H9 (cell line): ENCODE data around the gene NAA10. TPM values are rescaled to one million over a fixed set of nuclear protein-coding genes. Genes with fewer than 3 reads are reported as not detected.

Source experiments
- DNase-seq: peaks from one replicate; pipeline ENCODE4 v3.0.0-alpha.2; 2017
- H2AFZ ChIP-seq: one replicate; pipeline ENCODE4 v1.6.1; 2013; ENCODE audit warnings: mild to moderate bottlenecking, low read length, control low read depth, moderate library complexity
- H2AK5ac ChIP-seq: 2 replicates; pipeline ENCODE4 v1.6.1; 2013; ENCODE audit warnings: low read length, control low read depth, mixed read lengths; ENCODE audit not compliant: insufficient read length
- H2BK120ac ChIP-seq: one replicate; pipeline ENCODE4 v1.6.1; 2013; ENCODE audit warnings: low read depth, mild to moderate bottlenecking, low read length, control low read depth, inconsistent platforms; ENCODE audit not compliant: poor library complexity, severe bottlenecking
- H2BK12ac ChIP-seq: 2 replicates; pipeline ENCODE4 v1.6.1; 2013; ENCODE audit warnings: low read length, control low read depth, mixed read lengths, low read depth; ENCODE audit not compliant: insufficient read length
- H2BK15ac ChIP-seq: 2 replicates; pipeline ENCODE4 v1.6.1; 2013; ENCODE audit warnings: low read depth, low read length, control low read depth
- H2BK20ac ChIP-seq: one replicate; pipeline ENCODE4 v1.6.1; 2013; ENCODE audit warnings: low read depth, mild to moderate bottlenecking, low read length, control low read depth, inconsistent platforms; ENCODE audit not compliant: poor library complexity, severe bottlenecking
- H2BK5ac ChIP-seq: 2 replicates; pipeline ENCODE4 v1.6.1; 2013; ENCODE audit warnings: low read length, control low read depth, mixed read lengths; ENCODE audit not compliant: insufficient read length
- H3K14ac ChIP-seq: 2 replicates; pipeline ENCODE4 v1.6.1; 2013; ENCODE audit warnings: low read length, control low read depth; ENCODE audit not compliant: insufficient read depth
- H3K18ac ChIP-seq: 2 replicates; pipeline ENCODE4 v1.6.1; 2013; ENCODE audit warnings: low read depth, mild to moderate bottlenecking, mixed read lengths, low read length, control low read depth; ENCODE audit not compliant: insufficient read length
- H3K23ac ChIP-seq: 2 replicates; pipeline ENCODE4 v1.6.1; 2013; ENCODE audit warnings: low read length, control low read depth, mixed read lengths, low read depth; ENCODE audit not compliant: insufficient read length
- H3K23me2 ChIP-seq: 2 replicates; pipeline ENCODE4 v1.6.1; 2013; ENCODE audit warnings: low read depth, mild to moderate bottlenecking, mixed read lengths, low read length, control low read depth; ENCODE audit not compliant: insufficient read length, poor library complexity, severe bottlenecking
- H3K27ac ChIP-seq: 2 replicates; pipeline ENCODE4 v1.5.1; 2013; ENCODE audit warnings: low read length, control low read depth, mixed read lengths, low read depth; ENCODE audit not compliant: insufficient read length
- H3K27me3 ChIP-seq: 2 replicates; pipeline ENCODE4 v1.6.1; 2013; ENCODE audit warnings: low read length, control low read depth, inconsistent platforms; ENCODE audit not compliant: insufficient read depth
- H3K4ac ChIP-seq: 2 replicates; pipeline ENCODE4 v1.6.1; 2013; ENCODE audit warnings: low read depth, mild to moderate bottlenecking, control low read depth, inconsistent platforms, low read length, moderate library complexity
- H3K4me1 ChIP-seq: 2 replicates; pipeline ENCODE4 v1.6.1; 2013; ENCODE audit warnings: low read length, control low read depth, inconsistent platforms; ENCODE audit not compliant: insufficient read depth
- H3K4me2 ChIP-seq: 2 replicates; pipeline ENCODE4 v1.6.1; 2013; ENCODE audit warnings: low read length, control low read depth, mixed read lengths; ENCODE audit not compliant: insufficient read length, insufficient read depth
- H3K56ac ChIP-seq: 2 replicates; pipeline ENCODE4 v1.6.1; 2013; ENCODE audit warnings: low read depth, mild to moderate bottlenecking, mixed read lengths, low read length, control low read depth; ENCODE audit not compliant: insufficient read length
- H3K79me1 ChIP-seq: 2 replicates; pipeline ENCODE4 v1.6.1; 2013; ENCODE audit warnings: low read depth, mild to moderate bottlenecking, moderate library complexity, low read length, control low read depth, inconsistent platforms; ENCODE audit not compliant: insufficient read depth, poor library complexity, severe bottlenecking
- H3K79me2 ChIP-seq: 2 replicates; pipeline ENCODE4 v1.6.1; 2013; ENCODE audit warnings: low read length, control low read depth, inconsistent platforms; ENCODE audit not compliant: insufficient read depth
- H3K9ac ChIP-seq: 2 replicates; pipeline ENCODE4 v1.6.1; 2013; ENCODE audit warnings: low read length, control low read depth, mixed read lengths; ENCODE audit not compliant: insufficient read length; ENCODE audit errors: extremely low read depth
- H3K9me3 ChIP-seq: one replicate; pipeline ENCODE4 v1.6.1; 2013; ENCODE audit warnings: low read depth, low read length, inconsistent platforms; ENCODE audit not compliant: control insufficient read depth
- H3T11ph ChIP-seq: one replicate; pipeline ENCODE4 v1.6.1; 2013; ENCODE audit warnings: mild to moderate bottlenecking, low read length, control low read depth, inconsistent platforms
- H4K20me1 ChIP-seq: one replicate; pipeline ENCODE4 v1.6.1; 2013; ENCODE audit not compliant: control insufficient read depth, insufficient read length, insufficient read depth
- H4K5ac ChIP-seq: 2 replicates; pipeline ENCODE4 v1.6.1; 2013; ENCODE audit warnings: low read depth, mild to moderate bottlenecking, mixed read lengths, low read length, control low read depth; ENCODE audit not compliant: insufficient read length
- H4K8ac ChIP-seq: replicated peaks from 2 replicates; pipeline ENCODE4 v1.6.1; 2013; ENCODE audit warnings: low read length, control low read depth, mixed read lengths, low read depth; ENCODE audit not compliant: insufficient read length
- H4K91ac ChIP-seq: 2 replicates; pipeline ENCODE4 v1.6.1; 2013; ENCODE audit warnings: low read depth, mild to moderate bottlenecking, moderate library complexity, mixed read lengths, low read length, control low read depth; ENCODE audit not compliant: insufficient read length
- H3K27ac Mint-ChIP-seq, 3 experiments: 2 replicates in 2 of 3; 3 replicates in 1 of 3; pipeline ENCODE4 v1.8.0; 2020 to 2021; ENCODE audit warnings: mixed read lengths in 3 of 3, mild to moderate bottlenecking in 1 of 3, moderate library complexity in 1 of 3
- H3K27me3 Mint-ChIP-seq: 2 replicates; pipeline ENCODE4 v1.8.0; 2021; ENCODE audit warnings: low read depth, mild to moderate bottlenecking, moderate library complexity, mixed read lengths
- H3K36me3 Mint-ChIP-seq, 3 experiments: 2 replicates in 2 of 3; 3 replicates in 1 of 3; pipeline ENCODE4 v1.8.0; 2020 to 2021; ENCODE audit warnings: low read depth in 3 of 3, mixed read lengths in 3 of 3; ENCODE audit not compliant: insufficient read depth in 1 of 3
- H3K4me1 Mint-ChIP-seq, 2 experiments: 2 replicates each; pipeline ENCODE4 v1.8.0; 2020; ENCODE audit warnings: mixed read lengths in 2 of 2
- H3K4me3 Mint-ChIP-seq, 2 experiments: 2 replicates in 1 of 2; 3 replicates in 1 of 2; pipeline ENCODE4 v1.8.0; 2020 to 2021; ENCODE audit warnings: mild to moderate bottlenecking in 2 of 2, mixed read lengths in 2 of 2, moderate library complexity in 1 of 2
- H3K9me3 Mint-ChIP-seq, 2 experiments: 2 replicates in 1 of 2; 3 replicates in 1 of 2; pipeline ENCODE4 v1.8.0; 2020; ENCODE audit warnings: mild to moderate bottlenecking in 2 of 2, mixed read lengths in 2 of 2, moderate library complexity in 1 of 2
- CTCF ChIP-seq: fragments of 200-600 bp; sonication (generic); conservative IDR thresholded peaks from 3 replicates; pipeline ENCODE4 v1.8.0; 2021; ENCODE audit warnings: antibody characterized with exemption, mild to moderate bottlenecking
- WGBS: extraction: QIAGEN DNeasy Blood & Tissue Kit; methylation state at CpG from one replicate; pipeline ENCODE4 v1.1.7; 2013; ENCODE audit warnings: missing lambda C conversion rate, low lambda C conversion rate, mixed read lengths; ENCODE audit not compliant: insufficient read length; ENCODE audit errors: extremely low coverage; 5-methylcytosine and 5-hydroxymethylcytosine counted together
- total RNA-seq: library from RNA; stranded (reverse); gene quantifications from 2 replicates; pipeline ENCODE4 v1.2.1, GENCODE V29; 2021

The NAA10 gene
- total RNA-seq, 1 experiment from 2014 or later = 101 TPM

- H2BK20ac ChIP-seq = no peak overlapping the region
- TF ChIP-seq CTCF = no peak
- no peak overlapping the region for H2BK12ac ChIP-seq
- Mint-ChIP-seq H3K27me3 (peaks cover 29% of the 10 kb centered on the region), H3K27ac (no peak overlapping the region), H3K36me3 (peaks cover 6 to 11% (median 7%) of the 10 kb centered on the region in 3 experiments; a peak in 6 of 7 replicates), H3K4me3 (no peak overlapping the region), H3K4me1 (peaks cover 30 to 58% of the 10 kb centered on the region in 2 experiments), H3K9me3 (peaks cover 52 to 67% of the 10 kb centered on the region in 2 experiments)
- H3K27ac ChIP-seq = no peak overlapping the region
- H3K9me3 ChIP-seq = no peaks in the 10 kb centered on the region
- no peak overlapping the region for H2BK120ac ChIP-seq
- H4K5ac ChIP-seq = no peak overlapping the region
- no peak overlapping the region for H3K56ac ChIP-seq
- no peaks in the 10 kb centered on the region for H4K20me1 ChIP-seq
- DNase-seq = no peak
- H2BK5ac ChIP-seq = no peak overlapping the region
- H3K79me1 ChIP-seq = no peaks in the 10 kb centered on the region
- no peaks in the 10 kb centered on the region for H3K27me3 ChIP-seq
- H3K18ac ChIP-seq = no peak overlapping the region
- no peak overlapping the region for H3T11ph ChIP-seq
- no peak overlapping the region for H4K8ac ChIP-seq
- WGBS = no CpG with 5 or more reads among the region's 7 CpGs
- no peak overlapping the region for H3K4ac ChIP-seq
- H3K4me2 ChIP-seq = no peak overlapping the region
- no peaks in the 10 kb centered on the region; the same call in none of the 2 replicates for H3K4me1 ChIP-seq
- no peak overlapping the region for H4K91ac ChIP-seq
- no peaks in the 10 kb centered on the region for H3K79me2 ChIP-seq
- no peak overlapping the region for H3K23ac ChIP-seq
- no peak overlapping the region for H2BK15ac ChIP-seq
- no peak overlapping the region for H2AK5ac ChIP-seq
- no peak overlapping the region for H2AFZ ChIP-seq
- no peak overlapping the region for H3K14ac ChIP-seq
- no peak overlapping the region for H3K9ac ChIP-seq
- peaks cover 3% of the 10 kb centered on the region for H3K23me2 ChIP-seq
Observed at GRCh38 chrX:153881281-153881680, 53.6 kb downstream of the NAA10 start.
